Measurements from ENCODE around the gene MGA. TPM values are rescaled to one million over a fixed set of nuclear protein-coding genes. Genes with fewer than 3 reads are reported as not detected.

Gene MGA
- total RNA-seq, 3 donors from 2014 or later (not counting 1 experiment from before 2014, with no cell fraction given), result 54.9 to 75.0 (median 71.3) TPM

DNA sequence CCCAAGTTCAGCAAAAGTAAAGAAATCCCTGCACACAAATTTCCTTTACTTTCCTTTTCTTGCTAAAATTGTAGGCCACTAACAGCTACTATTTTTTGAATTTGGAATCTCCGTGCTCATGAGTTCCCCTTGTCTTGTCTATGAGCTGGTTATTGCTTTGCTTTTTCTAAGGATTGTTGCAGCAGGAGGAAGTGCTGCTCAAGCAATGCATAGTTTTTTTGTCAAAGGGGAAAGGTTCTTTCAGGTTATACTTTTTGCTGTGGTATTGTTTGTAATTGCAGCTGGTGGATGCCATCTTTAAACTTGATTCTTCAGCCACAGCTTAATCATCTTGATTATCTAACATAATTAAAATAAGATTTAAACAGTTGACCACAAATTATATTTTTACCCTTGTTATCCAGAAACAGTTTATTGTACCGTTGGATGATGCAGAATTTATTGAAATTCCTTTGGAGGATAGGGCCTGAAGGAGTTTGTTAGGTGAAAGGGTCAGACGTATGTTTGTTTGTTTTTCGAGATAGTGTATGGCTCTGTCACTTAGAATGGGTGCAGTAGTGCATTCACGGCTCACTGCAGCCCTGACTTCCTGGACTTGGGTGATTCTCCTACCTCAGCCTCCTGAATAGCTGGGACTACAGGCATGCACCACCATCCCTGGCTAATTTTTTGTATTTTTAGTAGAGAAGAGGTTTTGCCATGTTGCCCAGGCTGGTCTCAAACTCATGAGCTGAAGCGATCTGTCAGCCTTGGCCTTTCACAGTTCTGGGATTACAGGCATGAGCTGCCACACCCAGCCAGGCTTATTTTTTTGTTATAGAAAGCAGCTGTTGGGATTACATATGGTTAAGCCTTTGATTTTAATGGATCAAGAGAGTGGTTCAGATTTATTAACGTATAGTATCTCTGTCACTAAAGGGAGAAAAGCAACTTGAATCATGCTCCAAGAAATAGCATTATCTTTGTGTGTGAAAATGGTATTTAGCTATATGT lies 11.7 kb downstream of the MGA start:
- ATAC-seq, result no peak
- 86% methylated on average over 7 of the region's 7 CpGs for WGBS (ENCODE audit: insufficient coverage)
- H3K9me3 ChIP-seq (ENCODE audit: control insufficient read depth, insufficient read depth, low read length), result no peaks in the 10 kb centered on the region
- intact Hi-C loops (cut with micrococcal nuclease), result no loop called here
- no peak overlapping the region for H3K27ac ChIP-seq (ENCODE audit: low read length)
- no peaks in the 10 kb centered on the region for H3K4me1 ChIP-seq (ENCODE audit: control insufficient read depth, insufficient read depth, low read length)
- Mint-ChIP-seq H3K27ac (peak overlapping the region in 1 of 2 donors; percentile 36), H3K9me3 (no peaks in the 10 kb centered on the region), H3K4me1 (peaks cover 29 to 37% of the 10 kb centered on the region in 2 donors), H3K36me3 (no peaks in the 10 kb centered on the region), H3K4me3 (no peak overlapping the region), H3K27me3 (ENCODE audit: low read depth in 2 of 2) (no peaks in the 10 kb centered on the region)
- TF ChIP-seq, protein P1, sequence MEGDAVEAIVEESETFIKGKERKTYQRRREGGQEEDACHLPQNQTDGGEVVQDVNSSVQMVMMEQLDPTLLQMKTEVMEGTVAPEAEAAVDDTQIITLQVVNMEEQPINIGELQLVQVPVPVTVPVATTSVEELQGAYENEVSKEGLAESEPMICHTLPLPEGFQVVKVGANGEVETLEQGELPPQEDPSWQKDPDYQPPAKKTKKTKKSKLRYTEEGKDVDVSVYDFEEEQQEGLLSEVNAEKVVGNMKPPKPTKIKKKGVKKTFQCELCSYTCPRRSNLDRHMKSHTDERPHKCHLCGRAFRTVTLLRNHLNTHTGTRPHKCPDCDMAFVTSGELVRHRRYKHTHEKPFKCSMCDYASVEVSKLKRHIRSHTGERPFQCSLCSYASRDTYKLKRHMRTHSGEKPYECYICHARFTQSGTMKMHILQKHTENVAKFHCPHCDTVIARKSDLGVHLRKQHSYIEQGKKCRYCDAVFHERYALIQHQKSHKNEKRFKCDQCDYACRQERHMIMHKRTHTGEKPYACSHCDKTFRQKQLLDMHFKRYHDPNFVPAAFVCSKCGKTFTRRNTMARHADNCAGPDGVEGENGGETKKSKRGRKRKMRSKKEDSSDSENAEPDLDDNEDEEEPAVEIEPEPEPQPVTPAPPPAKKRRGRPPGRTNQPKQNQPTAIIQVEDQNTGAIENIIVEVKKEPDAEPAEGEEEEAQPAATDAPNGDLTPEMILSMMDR (IDR thresholded peaks at IDR 0.05), result no peak
- no peaks in the 10 kb centered on the region for H3K27me3 ChIP-seq (ENCODE audit: control insufficient read depth, insufficient read depth, low read length)
- DNase-seq, result no peak
- no peak overlapping the region for H3K4me3 ChIP-seq (ENCODE audit: low read length)
- peaks cover 17% of the 10 kb centered on the region for H3K36me3 ChIP-seq (ENCODE audit: control insufficient read depth, insufficient read depth, low read length)

DNA sequence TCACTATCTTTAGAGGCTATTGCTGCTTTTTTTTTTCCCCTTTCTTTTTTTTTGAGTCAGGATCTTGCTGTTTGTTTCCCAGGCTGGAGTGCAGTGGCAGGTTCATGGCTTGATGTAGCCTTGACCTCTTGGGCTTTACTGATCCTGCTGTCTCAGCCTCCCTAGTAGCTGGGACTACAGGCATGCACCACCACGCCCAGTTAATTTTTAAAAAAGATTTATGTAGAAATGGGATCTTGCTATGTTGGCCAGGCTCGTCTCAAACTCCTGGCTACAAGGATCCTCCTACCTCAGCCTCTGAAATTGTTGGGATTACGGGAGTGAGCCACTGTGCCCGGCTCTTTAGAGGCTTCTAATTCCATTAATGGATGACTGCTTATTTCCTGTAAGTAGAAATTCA lies 15.1 kb downstream of the MGA start:
- intact Hi-C loops (cut with micrococcal nuclease), result no loop called here

DNA sequence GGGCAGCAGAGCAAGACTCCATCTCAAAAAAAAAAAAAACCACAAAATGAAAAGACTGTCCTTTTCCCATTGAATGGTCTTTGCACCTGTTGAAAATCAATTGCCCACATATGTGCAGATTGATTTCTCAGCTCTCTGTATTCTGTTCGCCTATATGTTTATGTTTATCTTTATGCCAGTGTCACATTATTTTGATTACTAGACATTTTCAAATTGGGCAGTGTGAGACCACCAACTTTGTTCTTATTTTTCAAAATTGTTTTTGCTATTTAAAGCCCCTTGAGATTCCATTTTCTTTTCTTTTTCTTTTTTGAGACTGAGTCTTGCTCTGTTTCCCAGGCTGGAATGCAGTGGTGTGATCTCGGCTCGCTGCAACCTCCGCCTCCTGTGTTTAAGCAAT lies 18.5 kb downstream of the MGA start:
- Histone ChIP-seq H3K9me3 (ENCODE audit: control insufficient read depth, insufficient read depth, low read length) (no peaks in the 10 kb centered on the region), H3K27ac (ENCODE audit: low read length) (no peak overlapping the region), H3K27me3 (ENCODE audit: control insufficient read depth, insufficient read depth, low read length) (no peaks in the 10 kb centered on the region), H3K36me3 (ENCODE audit: control insufficient read depth, insufficient read depth, low read length) (peaks cover 4% of the 10 kb centered on the region), H3K4me3 (ENCODE audit: low read length) (no peak overlapping the region), H3K4me1 (ENCODE audit: control insufficient read depth, insufficient read depth, low read length) (peaks cover 5% of the 10 kb centered on the region)
- Mint-ChIP-seq H3K36me3 (no peaks in the 10 kb centered on the region), H3K27ac (no peak overlapping the region), H3K27me3 (ENCODE audit: low read depth in 2 of 2) (no peaks in the 10 kb centered on the region), H3K9me3 (no peaks in the 10 kb centered on the region), H3K4me1 (peaks cover 48 to 50% of the 10 kb centered on the region in 2 donors), H3K4me3 (no peak overlapping the region)
- TF ChIP-seq, protein P1 (IDR thresholded peaks at IDR 0.05), result no peak
- intact Hi-C loops (cut with micrococcal nuclease), result no loop called here
- ATAC-seq (no peak), DNase-seq (no peak)
- WGBS (ENCODE audit: insufficient coverage), result 100% methylated on average over 4 of the region's 4 CpGs

More for the DNA sequence above, 15.1 kb downstream of the MGA start:
- Histone ChIP-seq H3K27me3 (ENCODE audit: control insufficient read depth, insufficient read depth, low read length) (no peaks in the 10 kb centered on the region), H3K4me3 (ENCODE audit: low read length) (no peak overlapping the region), H3K9me3 (ENCODE audit: control insufficient read depth, insufficient read depth, low read length) (no peaks in the 10 kb centered on the region), H3K36me3 (ENCODE audit: control insufficient read depth, insufficient read depth, low read length) (peaks cover 4% of the 10 kb centered on the region), H3K27ac (ENCODE audit: low read length) (no peak overlapping the region), H3K4me1 (ENCODE audit: control insufficient read depth, insufficient read depth, low read length) (no peaks in the 10 kb centered on the region)
- Mint-ChIP-seq H3K27ac (peak overlapping the region in 1 of 2 donors; percentile 67), H3K36me3 (no peaks in the 10 kb centered on the region), H3K27me3 (ENCODE audit: low read depth in 2 of 2) (no peaks in the 10 kb centered on the region), H3K4me3 (no peak overlapping the region), H3K4me1 (peaks cover 28 to 31% of the 10 kb centered on the region in 2 donors), H3K9me3 (no peaks in the 10 kb centered on the region)
- 97% methylated on average over 4 of the region's 4 CpGs for WGBS (ENCODE audit: insufficient coverage)
- no peak for DNase-seq
- no peak for ATAC-seq
- TF ChIP-seq, protein P1 (IDR thresholded peaks at IDR 0.05), result no peak

Data from natural killer cell (primary cell).